Measurements from ENCODE around the gene PRKN.

Gene PRKN

GRCh38 chr6:161407115-161407514, 1320.5 kb downstream of the PRKN start:
- TF ChIP-seq CTCF (conservative IDR thresholded peaks at IDR 0.05), result no peak
- H3K27ac ChIP-seq, result no peak overlapping the region

- no peak for TF ChIP-seq CTCF (conservative IDR thresholded peaks at IDR 0.05)
- no peak overlapping the region for H3K27ac ChIP-seq
Measured at GRCh38 chr6:161406646-161407045, 1320.9 kb downstream of the PRKN start.

GRCh38 chr6:161405418-161405817, 1322.1 kb downstream of the PRKN start:
- no peak for TF ChIP-seq CTCF (conservative IDR thresholded peaks at IDR 0.05)
- H3K27ac ChIP-seq, result no peak overlapping the region

- TF ChIP-seq CTCF (conservative IDR thresholded peaks at IDR 0.05), result no peak
- no peak overlapping the region for H3K27ac ChIP-seq
Measured at GRCh38 chr6:161403717-161404116, 1323.8 kb downstream of the PRKN start.

GRCh38 chr6:161401587-161402309, 1325.8 kb downstream of the PRKN start:
- TF ChIP-seq CTCF (conservative IDR thresholded peaks at IDR 0.05), result no peak
- no peak overlapping the region for H3K27ac ChIP-seq

GRCh38 chr6:161400671-161401070, 1326.9 kb downstream of the PRKN start:
- no peak overlapping the region for H3K27ac ChIP-seq
- no peak for TF ChIP-seq CTCF (conservative IDR thresholded peaks at IDR 0.05)

- no peak for TF ChIP-seq CTCF (conservative IDR thresholded peaks at IDR 0.05)
- no peak overlapping the region for H3K27ac ChIP-seq
Measured at GRCh38 chr6:161396539-161396938, 1331.0 kb downstream of the PRKN start.

Measured in VCaP (cell line).